OCI-LY1 (cell line): ENCODE data around the gene SOX3.

Source experiments
- H2AFZ ChIP-seq: fragments of 200-600 bp; sonication (generic), shearing (Covaris generic); 2 replicates; pipeline ENCODE4 v1.6.0; 2014; ENCODE audit warnings: antibody characterized with exemption, mild to moderate bottlenecking, low read length
- H3F3A ChIP-seq: fragments of 200-600 bp; sonication (generic), shearing (Covaris generic); 2 replicates; pipeline ENCODE4 v1.6.0; 2014; ENCODE audit warnings: mild to moderate bottlenecking, antibody characterized with exemption, low read length, moderate library complexity; ENCODE audit not compliant: insufficient read depth
- H3K27ac ChIP-seq: fragments of 200-600 bp; sonication (generic); 2 replicates; pipeline ENCODE4 v1.5.1; 2014; ENCODE audit warnings: low read length, mixed run types, mild to moderate bottlenecking, low read depth; ENCODE audit not compliant: poor library complexity, severe bottlenecking
- H3K27me3 ChIP-seq: fragments of 200-600 bp; sonication (generic); 2 replicates; pipeline ENCODE4 v1.6.0; 2014; ENCODE audit warnings: antibody characterized with exemption, mild to moderate bottlenecking, low read length, moderate library complexity; ENCODE audit not compliant: insufficient read depth
- H3K36me3 ChIP-seq: fragments of 200-600 bp; sonication (generic); 2 replicates; pipeline ENCODE4 v1.6.1; 2014; ENCODE audit warnings: mild to moderate bottlenecking, antibody characterized with exemption, low read length, moderate library complexity, mixed read lengths; ENCODE audit not compliant: insufficient read depth
- H3K4me1 ChIP-seq: fragments of 200-600 bp; sonication (generic); 2 replicates; pipeline ENCODE4 v1.5.1; 2014; ENCODE audit warnings: mild to moderate bottlenecking, low read length, moderate library complexity; ENCODE audit not compliant: insufficient read depth, severe bottlenecking
- H3K4me2 ChIP-seq: fragments of 200-600 bp; sonication (generic), shearing (Covaris generic); 2 replicates; pipeline ENCODE4 v1.6.1; 2014; ENCODE audit warnings: low read length
- H3K4me3 ChIP-seq: fragments of 200-600 bp; sonication (generic); 2 replicates; pipeline ENCODE4 v1.5.1; 2014; ENCODE audit warnings: low read length, low read depth, mild to moderate bottlenecking, mixed read lengths; ENCODE audit not compliant: poor library complexity, severe bottlenecking
- H3K79me2 ChIP-seq: fragments of 200-600 bp; shearing (Covaris generic); 2 replicates; pipeline ENCODE4 v1.6.1; 2016; ENCODE audit warnings: mixed run types, low read length, mixed read lengths; ENCODE audit not compliant: insufficient read depth
- H3K9ac ChIP-seq: fragments of 200-600 bp; sonication (generic), shearing (Covaris generic); 2 replicates; pipeline ENCODE4 v1.6.1; 2014; ENCODE audit warnings: mild to moderate bottlenecking, low read length, mixed read lengths
- H3K9me2 ChIP-seq: fragments of 200-600 bp; sonication (generic), shearing (Covaris generic); 2 replicates; pipeline ENCODE4 v1.6.1; 2014; ENCODE audit warnings: low read depth, mild to moderate bottlenecking, low read length, mixed read lengths
- H3K9me3 ChIP-seq: fragments of 200-600 bp; shearing (Covaris generic); 2 replicates; pipeline ENCODE4 v1.6.1; 2014; ENCODE audit warnings: low read length, mixed read lengths
- H4K20me1 ChIP-seq: fragments of 200-600 bp; sonication (generic), shearing (Covaris generic); 2 replicates; pipeline ENCODE4 v1.6.0; 2016; ENCODE audit warnings: mild to moderate bottlenecking, low read length; ENCODE audit not compliant: insufficient read depth
- CTCF ChIP-seq: fragments of 200-600 bp; sonication (generic), shearing (Covaris generic); IDR thresholded peaks from 2 replicates; pipeline ENCODE4 v1.5.1; 2017; ENCODE audit warnings: mild to moderate bottlenecking, antibody characterized with exemption, low read length, moderate library complexity, mixed read lengths
- EZH2 ChIP-seq: fragments of 200-600 bp; sonication (generic), shearing (Covaris generic); IDR thresholded peaks from 2 replicates; pipeline ENCODE4 v1.8.0; 2017; ENCODE audit warnings: borderline replicate concordance, mixed run types, mild to moderate bottlenecking, antibody characterized with exemption, low read length, moderate library complexity, mixed read lengths

The SOX3 gene

GRCh38 chrX:140508958-140509357 lies 4.1 kb upstream of the SOX3 start:
- Histone ChIP-seq H3K9ac (no peak overlapping the region), H3K27ac (no peak overlapping the region), H3K9me3 (no peaks in the 10 kb centered on the region), H2AFZ (no peak overlapping the region), H3K36me3 (no peaks in the 10 kb centered on the region), H4K20me1 (no peaks in the 10 kb centered on the region), H3K9me2 (no peaks in the 10 kb centered on the region), H3K4me3 (no peak overlapping the region), H3K27me3 (no peaks in the 10 kb centered on the region), H3K4me1 (no peaks in the 10 kb centered on the region), H3F3A (no peaks in the 10 kb centered on the region), H3K4me2 (no peak overlapping the region), H3K79me2 (no peaks in the 10 kb centered on the region)
- TF ChIP-seq CTCF (no peak), EZH2 (no peak)

GRCh38 chrX:140507982-140508305 lies 3.1 kb upstream of the SOX3 start:
- TF ChIP-seq EZH2 (no peak), CTCF (no peak)
- Histone ChIP-seq H3K4me2 (no peak overlapping the region), H3K9me2 (no peaks in the 10 kb centered on the region), H3K9ac (no peak overlapping the region), H3K4me1 (no peaks in the 10 kb centered on the region), H3K79me2 (no peaks in the 10 kb centered on the region), H3K27ac (no peak overlapping the region), H3K27me3 (no peaks in the 10 kb centered on the region), H3K36me3 (no peaks in the 10 kb centered on the region), H3K4me3 (no peak overlapping the region), H4K20me1 (no peaks in the 10 kb centered on the region), H3K9me3 (no peaks in the 10 kb centered on the region), H2AFZ (no peak overlapping the region), H3F3A (no peaks in the 10 kb centered on the region)

GRCh38 chrX:140507223-140507981 lies 2.5 kb upstream of the SOX3 start:
- H3K36me3 ChIP-seq: no peaks in the 10 kb centered on the region
- no peak overlapping the region for H3K4me3 ChIP-seq
- no peak overlapping the region for H3K4me2 ChIP-seq
- H4K20me1 ChIP-seq: no peaks in the 10 kb centered on the region
- no peak overlapping the region for H3K27ac ChIP-seq
- H2AFZ ChIP-seq: no peak overlapping the region
- H3K79me2 ChIP-seq: no peaks in the 10 kb centered on the region
- TF ChIP-seq CTCF: no peak
- TF ChIP-seq EZH2: no peak
- H3K9me3 ChIP-seq: no peaks in the 10 kb centered on the region
- no peaks in the 10 kb centered on the region for H3K4me1 ChIP-seq
- H3F3A ChIP-seq: no peaks in the 10 kb centered on the region
- no peaks in the 10 kb centered on the region for H3K27me3 ChIP-seq
- H3K9me2 ChIP-seq: no peaks in the 10 kb centered on the region
- H3K9ac ChIP-seq: no peak overlapping the region
